GM12801 (cell line): ENCODE measurements around the gene MTUS2.

Source experiments
- TF ChIP-seq, protein P1 (sequence below): IDR thresholded peaks from one replicate; pipeline ENCODE4 v1.5.1; 2011; ENCODE audit warnings: control low read depth; ENCODE audit not compliant: insufficient read length; ENCODE audit errors: extremely low read depth

The MTUS2 gene

GRCh38 chr13:29513981-29514719, 694.0 kb downstream of the MTUS2 start:
- TF ChIP-seq, protein P1, sequence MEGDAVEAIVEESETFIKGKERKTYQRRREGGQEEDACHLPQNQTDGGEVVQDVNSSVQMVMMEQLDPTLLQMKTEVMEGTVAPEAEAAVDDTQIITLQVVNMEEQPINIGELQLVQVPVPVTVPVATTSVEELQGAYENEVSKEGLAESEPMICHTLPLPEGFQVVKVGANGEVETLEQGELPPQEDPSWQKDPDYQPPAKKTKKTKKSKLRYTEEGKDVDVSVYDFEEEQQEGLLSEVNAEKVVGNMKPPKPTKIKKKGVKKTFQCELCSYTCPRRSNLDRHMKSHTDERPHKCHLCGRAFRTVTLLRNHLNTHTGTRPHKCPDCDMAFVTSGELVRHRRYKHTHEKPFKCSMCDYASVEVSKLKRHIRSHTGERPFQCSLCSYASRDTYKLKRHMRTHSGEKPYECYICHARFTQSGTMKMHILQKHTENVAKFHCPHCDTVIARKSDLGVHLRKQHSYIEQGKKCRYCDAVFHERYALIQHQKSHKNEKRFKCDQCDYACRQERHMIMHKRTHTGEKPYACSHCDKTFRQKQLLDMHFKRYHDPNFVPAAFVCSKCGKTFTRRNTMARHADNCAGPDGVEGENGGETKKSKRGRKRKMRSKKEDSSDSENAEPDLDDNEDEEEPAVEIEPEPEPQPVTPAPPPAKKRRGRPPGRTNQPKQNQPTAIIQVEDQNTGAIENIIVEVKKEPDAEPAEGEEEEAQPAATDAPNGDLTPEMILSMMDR, result no peak

- TF ChIP-seq, protein P1, result no peak
Observed at GRCh38 chr13:29514720-29515310, 694.7 kb downstream of the MTUS2 start.

DNA sequence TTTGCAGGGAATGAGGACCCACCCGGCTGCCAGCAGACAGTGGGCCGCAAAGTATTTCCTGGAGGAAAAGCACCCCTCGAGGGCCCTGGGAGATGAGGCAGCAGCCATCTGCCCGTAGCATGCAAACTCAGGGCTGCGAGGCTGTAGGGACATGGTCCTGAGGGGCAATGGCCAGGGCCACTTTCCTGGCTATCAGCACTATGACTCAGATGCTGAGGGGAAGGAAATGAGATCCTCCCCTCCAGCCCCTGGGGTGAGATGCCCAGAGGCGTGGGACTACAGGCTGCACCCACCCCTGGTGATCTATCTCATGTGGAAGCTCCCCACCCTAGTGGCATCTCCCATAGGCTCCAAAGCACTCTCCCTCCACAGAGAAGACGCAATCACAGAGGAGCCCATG, 695.2 kb downstream of the MTUS2 start:
- TF ChIP-seq, protein P1, result no peak

DNA sequence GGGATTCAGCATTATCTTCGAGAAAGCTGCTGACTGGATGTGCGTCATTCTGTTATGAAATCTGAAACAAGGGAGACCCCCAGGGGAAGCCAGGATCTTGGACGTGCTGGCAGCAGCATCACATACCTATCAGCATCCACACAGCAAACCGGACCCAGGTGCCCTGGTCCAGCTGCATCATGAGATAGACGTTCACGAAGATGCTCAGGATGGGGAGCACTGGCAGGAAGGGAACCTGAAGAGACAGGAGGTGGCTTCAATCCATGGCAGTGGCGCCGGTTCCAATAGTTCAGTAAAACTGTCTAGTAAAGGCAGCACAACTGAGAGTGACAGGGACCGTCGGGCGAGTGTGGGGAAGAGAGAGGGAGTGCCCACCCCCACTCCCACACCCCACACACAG, 695.9 kb downstream of the MTUS2 start:
- TF ChIP-seq, protein P1, result no peak

- TF ChIP-seq, protein P1, result no peak
Observed at GRCh38 chr13:29516880-29517279, 696.7 kb downstream of the MTUS2 start.

DNA sequence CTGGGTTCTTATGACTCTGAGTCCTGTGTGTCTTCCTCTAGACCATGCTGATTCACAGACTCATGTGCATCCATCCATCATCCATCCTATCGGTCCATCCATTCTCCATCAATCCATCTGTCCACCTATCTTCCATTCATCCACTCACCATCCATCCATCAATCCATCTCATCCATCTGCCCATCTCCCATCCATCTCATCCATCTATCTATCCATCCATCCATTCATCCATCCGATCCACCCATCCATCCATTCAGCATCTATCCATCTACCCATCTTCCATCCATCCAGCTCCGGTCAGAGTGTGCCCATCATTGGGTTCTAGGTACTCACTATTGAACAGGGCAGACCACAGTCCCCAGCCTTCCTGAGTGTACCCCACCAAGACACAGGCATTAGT, 699.8 kb downstream of the MTUS2 start:
- TF ChIP-seq, protein P1, result no peak

DNA sequence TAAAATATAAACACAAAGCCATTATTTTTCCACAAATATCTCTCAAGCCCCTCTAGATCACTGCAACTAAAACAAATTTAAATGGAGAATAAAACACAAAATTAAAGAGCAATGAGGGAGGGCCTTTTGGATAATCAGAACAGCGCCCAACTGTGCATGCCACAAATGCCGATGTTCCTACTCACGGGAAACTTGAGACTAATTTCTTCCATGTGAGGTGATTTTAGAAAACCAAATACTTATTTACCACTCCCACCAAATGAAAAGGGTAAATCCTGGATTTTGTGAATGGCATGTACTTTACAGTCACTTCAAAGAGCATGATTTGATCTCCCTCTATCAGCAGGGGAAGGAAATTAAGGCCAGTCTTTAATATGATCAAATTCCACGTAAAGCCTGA, 700.5 kb downstream of the MTUS2 start:
- TF ChIP-seq, protein P1, result no peak
